ENCODE results near the gene FRMPD3. TPM values are rescaled to one million over a fixed set of nuclear protein-coding genes. Genes with fewer than 3 reads are reported as not detected.

Gene FRMPD3
- polyA plus RNA-seq, 1 donor, result 0.30 TPM

DNA sequence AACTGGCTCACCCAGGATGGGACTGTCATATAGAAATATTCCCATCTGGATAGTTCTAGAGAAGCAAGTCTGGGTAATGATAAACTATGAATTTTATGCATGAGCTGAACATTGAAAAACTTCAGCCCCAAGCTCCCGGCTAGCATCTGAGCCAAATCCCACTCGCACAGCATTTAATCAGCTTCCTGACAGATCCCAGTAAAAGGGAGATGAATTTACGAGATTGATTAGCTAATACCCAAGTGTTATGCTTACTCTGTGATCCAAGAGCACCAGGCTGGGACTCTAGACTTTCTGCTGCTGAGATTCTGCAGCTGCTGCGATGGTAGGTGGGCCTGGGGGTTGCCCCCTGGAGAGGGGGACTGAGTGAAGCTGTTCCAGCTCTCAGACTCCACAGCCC, 28.0 kb downstream of the FRMPD3 start:
- Histone ChIP-seq H3K4me1 (ENCODE audit: control insufficient read depth, insufficient read depth, low read length) (no peaks in the 10 kb centered on the region), H3K4me3 (ENCODE audit: low read length) (no peak overlapping the region), H3K36me3 (ENCODE audit: control insufficient read depth, insufficient read depth, low read length) (no peaks in the 10 kb centered on the region), H3K27me3 (ENCODE audit: control insufficient read depth, insufficient read depth, low read length) (no peaks in the 10 kb centered on the region), H3K9me3 (ENCODE audit: control insufficient read depth, low read depth, low read length) (no peaks in the 10 kb centered on the region), H3K27ac (ENCODE audit: low read length) (no peak overlapping the region)
- DNase-seq, result no peak
- WGBS (ENCODE audit: insufficient coverage, low lambda C conversion rate), result no CpG with 5 or more reads among the region's 4 CpGs

DNA sequence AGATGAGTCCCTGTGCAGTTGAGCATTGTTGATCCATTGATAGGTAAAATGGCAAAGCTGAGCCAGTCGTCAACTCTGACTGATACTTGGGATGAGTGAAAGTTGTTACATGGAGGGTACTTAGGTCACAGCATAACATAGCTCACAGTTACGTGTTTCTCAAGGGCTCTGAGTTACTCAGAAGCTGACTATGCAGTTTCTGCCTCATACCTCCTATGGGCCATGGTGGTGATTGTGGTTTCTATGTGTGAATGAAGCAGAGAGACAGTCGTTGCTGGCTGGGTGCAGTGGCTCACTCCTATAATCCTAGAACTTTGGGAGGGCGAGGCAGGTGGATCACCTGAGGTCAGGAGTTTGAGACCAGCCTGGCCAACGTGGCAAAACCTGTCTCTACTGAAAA, 30.8 kb downstream of the FRMPD3 start:
- Histone ChIP-seq H3K27ac (ENCODE audit: low read length) (no peak overlapping the region), H3K4me1 (ENCODE audit: control insufficient read depth, insufficient read depth, low read length) (no peaks in the 10 kb centered on the region), H3K27me3 (ENCODE audit: control insufficient read depth, insufficient read depth, low read length) (no peaks in the 10 kb centered on the region), H3K9me3 (ENCODE audit: control insufficient read depth, low read depth, low read length) (no peaks in the 10 kb centered on the region), H3K36me3 (ENCODE audit: control insufficient read depth, insufficient read depth, low read length) (no peaks in the 10 kb centered on the region), H3K4me3 (ENCODE audit: low read length) (no peak overlapping the region)
- no CpG with 5 or more reads among the region's 5 CpGs for WGBS (ENCODE audit: insufficient coverage, low lambda C conversion rate)
- DNase-seq, result no peak

DNA sequence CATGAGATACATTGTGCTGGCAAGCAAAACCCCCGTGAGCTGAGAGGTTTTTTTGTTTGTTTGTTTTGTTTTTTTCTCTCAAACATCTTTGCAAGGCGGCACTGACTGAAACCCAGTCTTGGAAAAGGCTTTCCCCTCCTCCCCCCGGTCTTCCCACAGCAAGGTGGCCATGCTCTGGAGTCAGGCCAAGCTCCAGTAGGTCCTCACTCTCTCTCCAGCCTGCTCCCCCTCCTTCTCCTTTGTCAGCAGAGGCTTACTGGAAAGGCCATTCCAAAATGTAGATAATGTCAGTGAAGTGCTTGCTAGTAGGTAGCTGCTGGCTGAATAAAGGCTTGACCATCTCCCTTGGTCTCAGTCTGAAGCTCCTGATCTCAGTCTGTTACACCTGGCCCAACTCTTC, 32.6 kb downstream of the FRMPD3 start:
- Histone ChIP-seq H3K4me1 (ENCODE audit: control insufficient read depth, insufficient read depth, low read length) (no peaks in the 10 kb centered on the region), H3K9me3 (ENCODE audit: control insufficient read depth, low read depth, low read length) (no peaks in the 10 kb centered on the region), H3K27me3 (ENCODE audit: control insufficient read depth, insufficient read depth, low read length) (no peaks in the 10 kb centered on the region), H3K27ac (ENCODE audit: low read length) (no peak overlapping the region), H3K36me3 (ENCODE audit: control insufficient read depth, insufficient read depth, low read length) (no peaks in the 10 kb centered on the region), H3K4me3 (ENCODE audit: low read length) (no peak overlapping the region)
- DNase-seq, result no peak
- no CpG with 5 or more reads among the region's 3 CpGs for WGBS (ENCODE audit: insufficient coverage, low lambda C conversion rate)

DNA sequence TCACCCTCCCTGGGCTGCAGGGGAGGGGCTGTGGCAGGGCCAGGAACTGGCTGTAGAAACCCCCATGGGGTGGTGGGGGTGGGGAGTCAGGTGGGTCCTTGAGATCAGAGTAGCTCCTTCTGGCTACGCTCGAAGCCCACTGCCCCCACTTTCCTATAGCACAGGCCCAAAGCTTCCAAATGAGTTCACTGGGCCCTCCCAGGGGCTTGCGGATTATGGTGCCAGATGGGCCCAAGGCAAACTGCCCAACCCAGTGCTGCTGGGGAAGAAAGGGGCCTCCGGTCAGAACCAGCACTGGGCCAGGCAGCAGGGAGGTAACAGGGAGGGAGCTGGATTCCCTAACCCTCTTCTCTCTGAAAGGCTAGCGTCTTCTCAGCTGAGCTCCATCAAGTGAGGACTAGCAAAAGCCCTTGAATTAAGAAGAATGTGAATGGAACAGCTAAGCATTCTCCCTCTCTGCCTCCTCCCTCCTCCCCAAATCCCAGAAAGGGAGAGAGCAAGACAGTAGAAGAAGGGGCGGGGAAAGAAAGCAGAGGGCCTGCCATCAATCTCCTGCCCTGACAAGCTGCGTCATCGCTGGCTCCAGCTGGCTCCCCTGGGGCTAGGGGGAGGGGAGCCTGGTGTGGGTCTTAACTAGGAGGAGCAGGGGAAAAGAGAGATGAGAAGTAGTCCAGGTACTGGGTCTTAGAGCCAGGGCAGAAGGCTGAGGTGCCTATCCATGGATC, 34.7 kb downstream of the FRMPD3 start:
- H3K27me3 ChIP-seq (ENCODE audit: control insufficient read depth, insufficient read depth, low read length), result no peaks in the 10 kb centered on the region
- H3K9me3 ChIP-seq (ENCODE audit: control insufficient read depth, low read depth, low read length), result no peaks in the 10 kb centered on the region
- H3K4me1 ChIP-seq (ENCODE audit: control insufficient read depth, insufficient read depth, low read length), result no peaks in the 10 kb centered on the region
- no peaks in the 10 kb centered on the region for H3K36me3 ChIP-seq (ENCODE audit: control insufficient read depth, insufficient read depth, low read length)
- no peak overlapping the region for H3K27ac ChIP-seq (ENCODE audit: low read length)
- H3K4me3 ChIP-seq (ENCODE audit: low read length), result no peak overlapping the region
- no CpG with 5 or more reads among the region's 8 CpGs for WGBS (ENCODE audit: insufficient coverage, low lambda C conversion rate)
- DNase-seq, result peak in 1 of 2 donors; percentile 25

DNA sequence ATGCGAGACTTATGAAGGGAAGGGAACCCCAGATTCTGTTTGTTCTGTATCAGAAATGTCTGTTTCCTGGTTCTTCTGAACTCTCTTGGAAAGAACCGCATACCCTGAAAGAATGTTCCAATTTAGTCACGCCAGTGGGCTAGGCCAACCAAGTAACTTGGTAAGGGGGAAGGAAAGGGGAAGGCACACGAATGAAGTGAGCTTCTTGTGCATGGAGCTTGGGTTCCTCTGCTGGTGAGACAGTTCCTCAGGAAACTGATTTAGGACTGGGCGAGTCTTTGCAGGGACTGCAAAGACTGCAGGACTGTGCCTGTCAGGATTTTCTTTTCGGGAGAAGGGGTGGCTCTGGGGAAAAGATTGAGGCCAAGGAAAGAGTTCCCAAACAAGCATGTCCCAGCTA, 35.6 kb downstream of the FRMPD3 start:
- Histone ChIP-seq H3K4me1 (ENCODE audit: control insufficient read depth, insufficient read depth, low read length) (no peaks in the 10 kb centered on the region), H3K36me3 (ENCODE audit: control insufficient read depth, insufficient read depth, low read length) (no peaks in the 10 kb centered on the region), H3K27me3 (ENCODE audit: control insufficient read depth, insufficient read depth, low read length) (no peaks in the 10 kb centered on the region), H3K27ac (ENCODE audit: low read length) (no peak overlapping the region), H3K9me3 (ENCODE audit: control insufficient read depth, low read depth, low read length) (no peaks in the 10 kb centered on the region), H3K4me3 (ENCODE audit: low read length) (no peak overlapping the region)
- DNase-seq, result no peak
- no CpG with 5 or more reads among the region's 6 CpGs for WGBS (ENCODE audit: insufficient coverage, low lambda C conversion rate)

DNA sequence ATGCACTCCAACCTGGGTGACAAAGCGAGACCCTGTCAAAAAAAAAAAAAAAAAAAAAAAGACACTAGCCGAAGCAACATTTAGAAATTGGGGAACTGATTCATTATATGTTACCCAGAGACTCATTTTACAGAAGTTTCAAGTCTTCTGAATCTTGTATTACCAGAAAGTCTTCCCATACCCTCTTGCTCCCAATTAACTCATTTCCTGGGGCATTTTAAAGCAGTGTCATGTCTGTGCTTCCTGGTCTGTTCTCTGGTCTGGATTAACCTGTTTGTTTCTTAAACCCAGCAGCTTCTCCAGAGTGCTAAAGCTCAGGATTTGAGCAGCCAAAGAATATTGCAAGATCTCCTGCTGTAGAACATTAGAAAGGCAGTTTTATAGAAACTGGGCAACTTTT, 43.7 kb downstream of the FRMPD3 start:
- Histone ChIP-seq H3K4me1 (ENCODE audit: control insufficient read depth, insufficient read depth, low read length) (peaks cover 5% of the 10 kb centered on the region), H3K4me3 (ENCODE audit: low read length) (no peak overlapping the region), H3K36me3 (ENCODE audit: control insufficient read depth, insufficient read depth, low read length) (no peaks in the 10 kb centered on the region), H3K27me3 (ENCODE audit: control insufficient read depth, insufficient read depth, low read length) (no peaks in the 10 kb centered on the region), H3K27ac (ENCODE audit: low read length) (no peak overlapping the region), H3K9me3 (ENCODE audit: control insufficient read depth, low read depth, low read length) (no peaks in the 10 kb centered on the region)
- no CpG with 5 or more reads among the region's 2 CpGs for WGBS (ENCODE audit: insufficient coverage, low lambda C conversion rate)
- DNase-seq, result no peak

DNA sequence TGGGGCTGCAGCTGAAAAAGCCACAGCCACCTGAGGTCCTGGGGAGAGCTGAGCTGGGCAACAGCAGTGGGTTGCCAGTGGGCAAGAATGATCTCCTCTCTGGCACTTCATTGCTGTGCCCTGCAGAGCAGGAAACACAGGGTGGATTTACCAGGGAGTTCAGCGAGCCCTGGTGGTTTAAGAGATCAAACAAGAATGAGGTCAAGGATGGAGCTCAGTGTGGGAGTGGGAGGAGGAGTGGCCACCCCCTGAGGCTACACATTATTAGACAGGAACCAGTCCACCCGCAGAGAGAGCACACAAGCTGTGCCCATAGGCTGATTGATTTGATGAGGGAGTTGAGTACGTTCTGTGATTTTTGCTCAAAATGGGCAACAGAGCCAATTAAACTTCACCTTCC, 47.3 kb downstream of the FRMPD3 start:
- Histone ChIP-seq H3K27me3 (ENCODE audit: control insufficient read depth, insufficient read depth, low read length) (no peaks in the 10 kb centered on the region), H3K36me3 (ENCODE audit: control insufficient read depth, insufficient read depth, low read length) (no peaks in the 10 kb centered on the region), H3K9me3 (ENCODE audit: control insufficient read depth, low read depth, low read length) (no peaks in the 10 kb centered on the region), H3K4me3 (ENCODE audit: low read length) (no peak overlapping the region), H3K4me1 (ENCODE audit: control insufficient read depth, insufficient read depth, low read length) (peaks cover 5% of the 10 kb centered on the region), H3K27ac (ENCODE audit: low read length) (no peak overlapping the region)
- WGBS (ENCODE audit: insufficient coverage, low lambda C conversion rate), result no CpG with 5 or more reads among the region's 3 CpGs
- no peak for DNase-seq

Other genes with a start within 250 kb of the FRMPD3 start
- 7.6 TPM for gene NUP62CL, start 243.2 kb upstream of the FRMPD3 start, polyA plus RNA-seq
- not detected for gene DNAAF6, start 243.0 kb upstream of the FRMPD3 start, polyA plus RNA-seq
- 27.5 TPM for gene PRPS1, start 178.9 kb downstream of the FRMPD3 start, polyA plus RNA-seq